Tibial artery (tissue), 4 donors: Measurements from ENCODE around the gene MANSC4.

Source experiments
- DNase-seq, 2 donors: peaks; one replicate each; pipeline ENCODE4 v3.0.0-alpha.2; 2019
- H3K27ac ChIP-seq, 2 donors: fragments of 200-600 bp; sonication (generic) in 1 of 2; 1 replicate in 1 of 2; 2 replicates in 1 of 2; pipeline ENCODE4 v1.5.1; 2018 to 2019; ENCODE audit warnings: mild to moderate bottlenecking in 1 of 2
- H3K27me3 ChIP-seq, 2 donors: fragments of 200-600 bp; sonication (generic) in 1 of 2; one replicate each; pipeline versions ENCODE4 v1.5.1 to v1.6.0; 2016 to 2019
- H3K36me3 ChIP-seq, 3 donors: fragments of 200-600 bp; sonication (generic) in 2 of 3; one replicate each; pipeline ENCODE4 v1.5.1; 2016 to 2019; ENCODE audit warnings: mild to moderate bottlenecking in 2 of 3
- H3K4me1 ChIP-seq, 4 donors: fragments of 200-600 bp; sonication (generic) in 2 of 4; 1 replicate in 3 of 4; 2 replicates in 1 of 4; pipeline ENCODE4 v1.5.1; 2016 to 2019
- H3K4me3 ChIP-seq, 2 donors: fragments of 200-600 bp; sonication (generic) in 1 of 2; 1 replicate in 1 of 2; 2 replicates in 1 of 2; pipeline ENCODE4 v1.5.1; 2018 to 2019; ENCODE audit warnings: mild to moderate bottlenecking in 2 of 2
- H3K9me3 ChIP-seq, 3 donors: fragments of 200-600 bp; sonication (generic) in 1 of 3; one replicate each; pipeline ENCODE4 v1.5.1; 2016 to 2019
- intact Hi-C: fragments of 100-400 bp; cut with DNase I; formaldehyde crosslinking; loops from one replicate; pipeline ENCODE4 v1.15.0; 2023; ENCODE audit warnings: low total_unique reads
- TF ChIP-seq, protein P1 (sequence below), 2 experiments: fragments of 200-600 bp in 1 of 2; fragments of 450-650 bp in 1 of 2; IDR thresholded peaks; one replicate each; pipeline ENCODE4 v1.5.1; 2017 to 2019; ENCODE audit warnings: antibody characterized with exemption in 2 of 2, mild to moderate bottlenecking in 1 of 2, moderate library complexity in 1 of 2

Gene MANSC4

DNA sequence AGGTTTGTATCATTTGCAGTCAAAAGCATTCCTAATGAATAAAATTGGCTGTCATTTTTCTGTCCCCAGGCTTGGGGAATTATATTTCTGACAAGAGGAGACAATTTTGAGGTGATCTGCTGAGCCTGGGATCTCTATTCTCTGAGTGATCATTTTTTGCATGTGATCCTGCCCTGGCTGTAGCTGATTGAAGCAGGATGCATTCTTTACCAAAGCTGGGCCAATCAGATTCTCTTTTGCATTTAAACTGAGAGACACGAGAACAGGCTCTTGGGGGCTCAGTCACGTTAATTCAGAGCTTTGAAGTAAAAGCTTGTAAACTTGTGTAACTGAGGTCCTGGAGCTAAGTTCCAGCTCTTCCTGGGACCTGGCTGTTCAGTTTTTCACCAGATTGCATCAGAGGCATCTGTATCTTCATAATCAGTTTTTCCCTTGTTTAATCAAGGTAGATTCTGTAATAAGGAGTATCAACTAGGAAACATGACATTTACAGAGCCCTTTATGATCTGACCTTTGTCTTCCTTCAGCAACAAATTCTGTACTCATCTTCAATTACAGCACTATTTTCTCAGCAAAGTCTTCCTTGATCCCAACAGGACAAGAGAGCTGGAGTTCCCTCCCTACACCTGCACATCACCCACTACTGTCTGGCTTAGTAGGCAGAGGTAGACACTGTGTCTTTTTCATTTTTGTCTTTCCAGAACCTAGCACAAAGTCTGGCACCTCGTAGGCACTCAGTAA lies 35.0 kb upstream of the MANSC4 start:
- no peak for DNase-seq
- Histone ChIP-seq H3K4me3 (no peak overlapping the region), H3K27ac (no peak overlapping the region), H3K36me3 (no peaks in the 10 kb centered on the region), H3K9me3 (no peaks in the 10 kb centered on the region), H3K4me1 (peaks cover 0 to 3% (median 0%) of the 10 kb centered on the region in 4 donors), H3K27me3 (no peaks in the 10 kb centered on the region)
- TF ChIP-seq, protein P1, sequence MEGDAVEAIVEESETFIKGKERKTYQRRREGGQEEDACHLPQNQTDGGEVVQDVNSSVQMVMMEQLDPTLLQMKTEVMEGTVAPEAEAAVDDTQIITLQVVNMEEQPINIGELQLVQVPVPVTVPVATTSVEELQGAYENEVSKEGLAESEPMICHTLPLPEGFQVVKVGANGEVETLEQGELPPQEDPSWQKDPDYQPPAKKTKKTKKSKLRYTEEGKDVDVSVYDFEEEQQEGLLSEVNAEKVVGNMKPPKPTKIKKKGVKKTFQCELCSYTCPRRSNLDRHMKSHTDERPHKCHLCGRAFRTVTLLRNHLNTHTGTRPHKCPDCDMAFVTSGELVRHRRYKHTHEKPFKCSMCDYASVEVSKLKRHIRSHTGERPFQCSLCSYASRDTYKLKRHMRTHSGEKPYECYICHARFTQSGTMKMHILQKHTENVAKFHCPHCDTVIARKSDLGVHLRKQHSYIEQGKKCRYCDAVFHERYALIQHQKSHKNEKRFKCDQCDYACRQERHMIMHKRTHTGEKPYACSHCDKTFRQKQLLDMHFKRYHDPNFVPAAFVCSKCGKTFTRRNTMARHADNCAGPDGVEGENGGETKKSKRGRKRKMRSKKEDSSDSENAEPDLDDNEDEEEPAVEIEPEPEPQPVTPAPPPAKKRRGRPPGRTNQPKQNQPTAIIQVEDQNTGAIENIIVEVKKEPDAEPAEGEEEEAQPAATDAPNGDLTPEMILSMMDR (IDR thresholded peaks at IDR 0.05), result no peak
- intact Hi-C loops, result loop anchor here (5.0 kb wide), 1 partner anchor 78 kb away; no protein-coding TSS in a partner anchor

DNA sequence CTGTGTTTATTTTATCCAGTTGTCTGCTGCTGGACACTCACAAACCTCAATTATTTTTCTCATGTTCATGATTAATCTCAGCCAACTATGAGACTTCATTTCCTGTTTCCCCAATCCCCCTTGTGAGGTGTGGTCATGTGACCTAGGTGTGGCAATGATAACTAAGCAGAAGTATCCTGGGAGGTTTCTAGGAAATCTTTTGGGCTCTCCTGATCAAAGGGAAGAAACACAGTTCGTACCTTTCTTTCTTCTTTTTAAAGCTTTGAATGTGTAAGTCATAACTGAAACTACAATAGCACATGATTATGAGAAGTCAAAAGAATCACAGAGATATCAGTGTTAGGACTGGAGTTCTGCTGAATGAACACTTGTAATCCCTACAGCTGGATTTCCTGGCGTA lies 34.4 kb upstream of the MANSC4 start:
- no peak overlapping the region for H3K4me3 ChIP-seq
- H3K9me3 ChIP-seq, result no peaks in the 10 kb centered on the region
- no peak overlapping the region for H3K27ac ChIP-seq
- TF ChIP-seq, protein P1 (IDR thresholded peaks at IDR 0.05), result no peak
- H3K36me3 ChIP-seq, result no peaks in the 10 kb centered on the region
- peaks cover 0 to 8% (median 2%) of the 10 kb centered on the region in 4 donors for H3K4me1 ChIP-seq
- intact Hi-C loops, result no loop called here
- H3K27me3 ChIP-seq, result no peaks in the 10 kb centered on the region
- DNase-seq, result no peak

DNA sequence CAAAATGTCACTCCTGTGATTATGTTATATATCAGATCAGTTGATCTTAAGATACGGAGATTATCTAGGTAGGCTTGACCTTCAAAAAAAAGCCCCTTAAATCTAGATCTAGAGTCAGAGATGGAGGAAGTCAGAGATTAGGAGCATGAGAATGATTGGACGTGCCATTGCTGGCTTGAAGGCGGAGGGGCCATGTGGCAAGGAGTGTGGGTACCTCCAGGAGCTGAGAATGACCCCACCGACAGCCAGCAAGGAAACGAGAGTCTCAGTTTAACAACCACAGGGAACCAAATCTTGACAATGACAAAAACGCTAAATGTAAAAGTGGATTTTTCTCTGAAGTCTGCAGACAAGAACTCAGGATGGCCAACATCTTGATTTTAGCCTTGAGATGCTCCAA lies 32.5 kb upstream of the MANSC4 start:
- Histone ChIP-seq H3K4me1 (peaks cover 0 to 20% (median 3%) of the 10 kb centered on the region in 4 donors), H3K36me3 (no peaks in the 10 kb centered on the region), H3K9me3 (no peaks in the 10 kb centered on the region), H3K27ac (no peak overlapping the region), H3K4me3 (no peak overlapping the region), H3K27me3 (no peaks in the 10 kb centered on the region)
- intact Hi-C loops, result no loop called here
- no peak for DNase-seq
- TF ChIP-seq, protein P1 (IDR thresholded peaks at IDR 0.05), result no peak

DNA sequence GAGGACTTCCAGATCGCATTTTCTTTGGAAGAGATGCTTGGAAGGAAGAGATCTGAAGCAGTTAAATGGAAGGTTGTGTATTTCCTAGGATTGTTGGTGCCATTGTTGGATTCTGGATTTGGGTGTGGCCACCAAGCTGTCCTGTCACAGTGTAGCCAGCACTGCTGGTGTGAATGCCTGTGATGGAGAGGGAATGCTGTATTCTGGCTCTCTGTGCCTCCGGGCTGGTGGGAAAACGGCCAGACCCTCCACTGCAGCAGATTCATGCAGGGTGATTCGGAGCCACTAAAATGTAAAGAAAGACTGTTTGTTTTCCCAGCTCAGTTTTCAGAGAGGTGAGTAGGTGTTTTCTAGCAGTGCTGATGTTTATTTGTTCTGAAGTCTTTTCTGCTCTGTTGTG lies 30.7 kb upstream of the MANSC4 start:
- no peaks in the 10 kb centered on the region for H3K27me3 ChIP-seq
- no peaks in the 10 kb centered on the region for H3K36me3 ChIP-seq
- no peaks in the 10 kb centered on the region for H3K9me3 ChIP-seq
- TF ChIP-seq, protein P1 (IDR thresholded peaks at IDR 0.05), result no peak
- peaks cover 0 to 23% (median 3%) of the 10 kb centered on the region in 4 donors for H3K4me1 ChIP-seq
- no peak for DNase-seq
- intact Hi-C loops, result no loop called here
- H3K27ac ChIP-seq, result no peak overlapping the region
- no peak overlapping the region for H3K4me3 ChIP-seq

DNA sequence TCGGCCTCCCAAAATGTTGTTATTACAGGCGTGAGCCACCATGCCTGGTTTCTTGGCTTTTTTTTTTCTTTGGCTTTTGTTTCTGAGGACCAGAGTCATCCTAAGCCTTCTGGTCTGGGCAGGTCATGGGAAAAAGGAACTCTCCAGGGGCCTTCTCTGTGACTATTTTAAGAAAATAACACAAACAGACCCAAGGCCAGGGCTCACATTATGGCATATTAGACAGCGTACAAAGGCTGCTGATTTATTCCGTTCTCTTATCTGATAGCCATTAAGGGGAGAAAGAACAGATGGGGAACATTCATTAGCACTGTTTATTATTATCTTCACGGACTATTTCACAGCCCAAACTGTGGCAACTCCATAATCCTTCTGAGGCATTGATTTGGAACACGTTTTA lies 28.8 kb upstream of the MANSC4 start:
- Histone ChIP-seq H3K4me1 (peaks cover 0 to 33% (median 5%) of the 10 kb centered on the region in 4 donors), H3K9me3 (no peaks in the 10 kb centered on the region), H3K27me3 (no peaks in the 10 kb centered on the region), H3K36me3 (no peaks in the 10 kb centered on the region), H3K4me3 (no peak overlapping the region), H3K27ac (peak overlapping the region; percentile 6 to 44)
- TF ChIP-seq, protein P1 (IDR thresholded peaks at IDR 0.05), result no peak
- DNase-seq, result no peak
- intact Hi-C loops, result no loop called here
